HEK293 (cell line): ENCODE measurements around the gene CTDSP1.

Source experiments
- ZNF280D ChIP-seq: fragments of 450-650 bp; formaldehyde crosslinking; IDR thresholded peaks from 2 replicates; pipeline ENCODE4 v1.5.1; 2016; ENCODE audit warnings: missing biosample characterization, missing genetic modification characterization
- ZNF785 ChIP-seq: fragments of 450-650 bp; formaldehyde crosslinking; IDR thresholded peaks from 2 replicates; pipeline ENCODE4 v1.5.1; 2016; ENCODE audit warnings: missing biosample characterization, missing genetic modification characterization

GRCh38 chr2:218384975-218385374, 14.7 kb upstream of the CTDSP1 start:
- TF ChIP-seq ZNF785 (tag by site-specific recombination) (no peak), ZNF280D (tag by site-specific recombination) (no peak)
